HCT116 (cell line): ENCODE measurements around the gene NAA80. TPM values are rescaled to one million over a fixed set of nuclear protein-coding genes. Genes with fewer than 3 reads are reported as not detected.

Source experiments
- ATAC-seq: fragments of 200-7000 bp; cut with Tn5 transposase; 2 replicates; pipeline ENCODE4 v1.9.1; 2020; ENCODE audit warnings: mild to moderate bottlenecking, moderate library complexity
- BruUV-seq: library from RNA; stranded (reverse); fragments of 400-500 nt; replicated peaks from 2 replicates; lab custom pipeline; 2021; lab: Mats Ljungman, UMichigan
- CTCF ChIA-PET: fragments of 300-600 bp; sonication (Branson Sonifier 250); formaldehyde crosslinking; loops from one replicate; lab custom pipeline; 2021; ENCODE audit warnings: antibody characterized with exemption; lab: Charles Lee
- POLR2A ChIA-PET: fragments of 300-600, 350-600 bp; sonication (Branson Sonifier 250); formaldehyde crosslinking; loops from one replicate; lab custom pipeline; 2021; ENCODE audit warnings: antibody characterized with exemption; lab: Charles Lee
- RAD21 ChIA-PET, 2 experiments: fragments of 300-600 bp; sonication (Branson Sonifier 250); formaldehyde crosslinking; loops; one replicate each; lab custom pipeline; 2023; ENCODE audit warnings: low total read pairs in 2 of 2; ENCODE audit not compliant: uncharacterized antibody in 2 of 2, unreplicated experiment in 2 of 2, low non-redundant PET in 1 of 2; lab: Charles Lee
- DNase-seq: peaks from one replicate; pipeline ENCODE4 v3.0.0-alpha.2; 2010; ENCODE audit warnings: low read depth, low spot score
- H2AFZ ChIP-seq: fragments of 200-600 bp; shearing (Covaris generic), sonication (generic); 2 replicates; pipeline ENCODE4 v1.6.1; 2017; ENCODE audit warnings: low read depth, mixed run types, mixed read lengths, antibody characterized with exemption, low read length; ENCODE audit not compliant: poor library complexity, severe bottlenecking
- H3K27ac ChIP-seq: 2 replicates; pipeline ENCODE4 v1.5.1; 2012; ENCODE audit warnings: low read depth, low read length
- H3K27me3 ChIP-seq: fragments of 200-600 bp; sonication (generic); 2 replicates; pipeline ENCODE4 v1.6.1; 2016; ENCODE audit warnings: mixed run types, low read length, mixed read lengths; ENCODE audit not compliant: insufficient read depth
- H3K36me3 ChIP-seq, 2 experiments: fragments of 200-500 bp in 1 of 2; fragments of 200-600 bp in 1 of 2; sonication (Bioruptor generic) in 1 of 2; sonication (generic) in 1 of 2; 2 replicates each; pipeline versions ENCODE4 v1.5.1 to v1.6.1; 2014 to 2016; ENCODE audit warnings: low read length in 2 of 2, inconsistent platforms in 1 of 2, mixed read lengths in 1 of 2, mixed run types in 1 of 2; ENCODE audit not compliant: insufficient read depth in 2 of 2, control insufficient read depth in 1 of 2
- H3K4me1 ChIP-seq, 2 experiments: fragments of 200-600 bp in 1 of 2; sonication (generic) in 1 of 2; 2 replicates each; pipeline versions ENCODE4 v1.5.1 to v1.6.1; 2012 to 2017; ENCODE audit warnings: low read length in 2 of 2, inconsistent platforms in 1 of 2, mild to moderate bottlenecking in 1 of 2, mixed read lengths in 1 of 2, mixed run types in 1 of 2, moderate library complexity in 1 of 2; ENCODE audit not compliant: insufficient read depth in 2 of 2, control insufficient read depth in 1 of 2
- H3K4me2 ChIP-seq: fragments of 200-600 bp; sonication (generic); 2 replicates; pipeline ENCODE4 v1.6.1; 2017; ENCODE audit warnings: mixed run types, low read length, mixed read lengths
- H3K4me3 ChIP-seq, 2 experiments: fragments of 200-600 bp in 1 of 2; sonication (generic) in 1 of 2; replicated peaks in 1 of 2; 2 replicates each; pipeline ENCODE4 v1.5.1; 2011 to 2016; ENCODE audit warnings: low read length in 2 of 2, control low read depth in 1 of 2, low read depth in 1 of 2, mild to moderate bottlenecking in 1 of 2, mixed read lengths in 1 of 2, mixed run types in 1 of 2
- H3K79me2 ChIP-seq: fragments of 200-600 bp; sonication (generic); 2 replicates; pipeline ENCODE4 v1.6.1; 2017; ENCODE audit warnings: mild to moderate bottlenecking, mixed run types, low read length, moderate library complexity, mixed read lengths; ENCODE audit not compliant: insufficient read depth
- H3K9ac ChIP-seq: fragments of 200-600 bp; sonication (generic); 2 replicates; pipeline ENCODE4 v1.6.1; 2016; ENCODE audit warnings: low read length, mixed read lengths
- H3K9me2 ChIP-seq: fragments of 200-600 bp; sonication (generic), shearing (Covaris generic); 2 replicates; pipeline ENCODE4 v1.6.1; 2017; ENCODE audit warnings: mixed run types, mild to moderate bottlenecking, moderate library complexity; ENCODE audit not compliant: insufficient read depth
- H3K9me3 ChIP-seq, 2 experiments: fragments of 200-500 bp in 1 of 2; fragments of 200-600 bp in 1 of 2; sonication (Bioruptor generic) in 1 of 2; sonication (generic) in 1 of 2; 2 replicates each; pipeline ENCODE4 v1.6.1; 2014 to 2017; ENCODE audit warnings: low read length in 2 of 2, mixed read lengths in 2 of 2, inconsistent platforms in 1 of 2, low read depth in 1 of 2, mild to moderate bottlenecking in 1 of 2, mixed run types in 1 of 2, moderate library complexity in 1 of 2; ENCODE audit not compliant: control insufficient read depth in 1 of 2, insufficient read depth in 1 of 2
- H4K20me1 ChIP-seq: fragments of 200-600 bp; sonication (generic), shearing (Covaris generic); 2 replicates; pipeline ENCODE4 v1.6.1; 2017; ENCODE audit warnings: mixed run types, mild to moderate bottlenecking, moderate library complexity; ENCODE audit not compliant: insufficient read depth
- CBX3 ChIP-seq: IDR thresholded peaks from 2 replicates; pipeline ENCODE4 v1.6.1; 2012; ENCODE audit warnings: low read depth
- EGR1 ChIP-seq: IDR thresholded peaks from 2 replicates; pipeline ENCODE4 v1.6.1; 2012; ENCODE audit warnings: low read depth
- EZH2 ChIP-seq: fragments of 200-600 bp; sonication (generic); IDR thresholded peaks from 2 replicates; pipeline ENCODE4 v1.6.1; 2017; ENCODE audit warnings: antibody characterized with exemption, mixed run types
- EZH2phosphoT487 ChIP-seq: fragments of 200-600 bp; IDR thresholded peaks from 2 replicates; pipeline ENCODE4 v1.6.1; 2018; ENCODE audit warnings: antibody characterized with exemption, borderline replicate concordance
- JUND ChIP-seq: IDR thresholded peaks from 2 replicates; pipeline ENCODE4 v1.6.1; 2012
- REST ChIP-seq: IDR thresholded peaks from 2 replicates; pipeline ENCODE4 v1.6.1; 2012; ENCODE audit warnings: low read depth
- SIN3A ChIP-seq: IDR thresholded peaks from 2 replicates; pipeline ENCODE4 v1.6.1; 2012; ENCODE audit warnings: low read depth
- TCF7L2 ChIP-seq: IDR thresholded peaks from 2 replicates; pipeline ENCODE4 v1.7.0; 2011; ENCODE audit warnings: borderline replicate concordance, inconsistent platforms; ENCODE audit not compliant: insufficient read depth, insufficient read length; ENCODE audit errors: extremely low read depth
- YY1 ChIP-seq: IDR thresholded peaks from 2 replicates; pipeline ENCODE4 v1.6.1; 2011; ENCODE audit warnings: low read length, low read depth, moderate library complexity, mild to moderate bottlenecking; ENCODE audit not compliant: insufficient replicate concordance; ENCODE audit errors: extremely low read depth
- intact Hi-C: fragments of 100-400 bp; cut with micrococcal nuclease; formaldehyde crosslinking; loops from 2 replicates; pipeline ENCODE4 v1.10.0; 2022
- total RNA-seq: library from RNA; stranded (reverse); gene quantifications from one replicate; pipeline ENCODE4 v1.2.1, GENCODE V29; 2021; ENCODE audit not compliant: unreplicated experiment
- TF ChIP-seq, protein P1 (sequence below): IDR thresholded peaks from 2 replicates; pipeline ENCODE4 v1.6.1; 2012
- TF ChIP-seq, protein P2 (sequence below), 3 experiments: fragments of 200-600 bp in 1 of 3; sonication (generic) in 1 of 3; IDR thresholded peaks in 2 of 3; conservative IDR thresholded peaks in 1 of 3; 2 replicates each; pipeline ENCODE4 v1.5.1; 2012 to 2017; ENCODE audit warnings: low read depth in 2 of 3, low read length in 2 of 3, antibody characterized with exemption in 1 of 3, borderline replicate concordance in 1 of 3, control low read depth in 1 of 3, mild to moderate bottlenecking in 1 of 3, mixed read lengths in 1 of 3, mixed run types in 1 of 3, moderate library complexity in 1 of 3; ENCODE audit not compliant: insufficient read depth in 1 of 3
- TF ChIP-seq, protein P3 (sequence below): IDR thresholded peaks from 2 replicates; pipeline ENCODE4 v1.6.1; 2012

The NAA80 gene
- total RNA-seq, 1 experiment from 2014 or later, result 21.3 TPM

- TF ChIP-seq SIN3A (no peak), REST (no peak), EZH2phosphoT487 (no peak), YY1 (no peak)
Observed at GRCh38 chr3:50323092-50323600, 23.9 kb upstream of the NAA80 start (continued).

DNA sequence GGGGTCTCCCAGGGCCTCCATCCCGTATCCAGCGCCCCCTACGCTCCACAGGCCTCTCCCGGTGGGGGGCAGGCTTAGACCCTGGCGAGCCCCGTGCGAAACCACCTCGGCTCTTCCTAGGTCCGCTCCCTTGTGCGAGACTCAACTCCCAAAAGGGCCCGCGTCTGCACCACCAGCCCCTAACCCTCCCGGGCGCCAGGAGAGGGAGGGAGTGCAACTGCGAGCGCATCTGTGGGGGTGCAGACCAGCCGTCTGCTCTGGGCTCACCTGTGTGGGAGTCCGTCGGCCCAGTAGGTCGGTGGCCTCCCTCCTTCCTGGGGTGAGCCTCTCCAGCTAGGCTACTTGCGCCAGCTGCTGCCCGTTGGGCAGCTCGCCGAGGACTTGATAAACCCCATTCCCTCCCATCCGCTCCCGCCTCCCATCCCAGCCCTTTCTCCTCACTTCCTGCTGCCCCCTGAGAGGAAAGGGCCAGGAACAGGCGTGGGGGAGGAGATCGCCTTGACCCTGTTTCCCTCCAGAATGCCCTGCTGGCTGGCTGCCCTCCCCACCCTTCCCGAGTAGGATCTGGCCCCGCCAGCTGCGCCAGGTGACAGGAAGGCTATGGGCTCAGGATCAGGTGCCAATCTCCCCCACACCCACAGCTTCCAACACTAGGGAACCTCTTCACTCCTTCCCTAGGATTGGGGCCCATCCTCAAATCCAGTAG, 23.3 kb upstream of the NAA80 start, which contains the start of gene HYAL2:
Gene HYAL2, minus strand, starts transcription at position 360 of the 706 bp plus-strand sequence. CDS start 2,256 bp downstream, outside the sequence.
- CTCF ChIA-PET, result interaction anchor here (0.8 to 1.2 kb wide), 2 partner anchors 15 to 45 kb away, joined by 3 to 11 read pairs; no protein-coding TSS in a partner anchor
- Histone ChIP-seq H3K4me3 (peak within 1 kb of the TSS; percentile 64 to 92), H3K4me2 (peak within 1 kb of the TSS; percentile 92), H4K20me1 (no peaks in the 10 kb centered on the region), H3K9me2 (no peaks in the 10 kb centered on the region), H3K27me3 (no peaks in the 10 kb centered on the region), H3K79me2 (peaks cover 58% of the 10 kb centered on the region), H2AFZ (no peak within 1 kb of the TSS), H3K9me3 (no peaks in the 10 kb centered on the region), H3K4me1 (peaks cover 48 to 73% of the 10 kb centered on the region in 2 experiments), H3K27ac (peak within 1 kb of the TSS; percentile 93), H3K9ac (peak within 1 kb of the TSS; percentile 88), H3K36me3 (peaks cover 9 to 29% of the 10 kb centered on the region in 2 experiments; a peak in 2 of 4 replicates)
- intact Hi-C loops, result no loop called here
- POLR2A ChIA-PET, result interaction anchor here (1.1 to 1.3 kb wide), 2 partner anchors 14 to 23 kb away, joined by 3 to 4 read pairs; partner anchors contain the start of genes HYAL3 and NAA80
- DNase-seq (no peak), ATAC-seq (no peak)
- RAD21 ChIA-PET, result interaction anchor here in 1 of 2 experiments (1.5 kb wide), 1 partner anchor 23 kb away, joined by 4 read pairs; the partner anchor contains the start of genes HYAL3 and NAA80
- BruUV-seq, result no TSS peak
- TF ChIP-seq EGR1 (no peak), YY1 (no peak), REST (no peak), TCF7L2 (no peak), EZH2 (no peak), JUND (no peak), CBX3 (no peak)
- TF ChIP-seq, protein P1, sequence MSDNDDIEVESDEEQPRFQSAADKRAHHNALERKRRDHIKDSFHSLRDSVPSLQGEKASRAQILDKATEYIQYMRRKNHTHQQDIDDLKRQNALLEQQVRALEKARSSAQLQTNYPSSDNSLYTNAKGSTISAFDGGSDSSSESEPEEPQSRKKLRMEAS, result no peak
- TF ChIP-seq, protein P2, sequence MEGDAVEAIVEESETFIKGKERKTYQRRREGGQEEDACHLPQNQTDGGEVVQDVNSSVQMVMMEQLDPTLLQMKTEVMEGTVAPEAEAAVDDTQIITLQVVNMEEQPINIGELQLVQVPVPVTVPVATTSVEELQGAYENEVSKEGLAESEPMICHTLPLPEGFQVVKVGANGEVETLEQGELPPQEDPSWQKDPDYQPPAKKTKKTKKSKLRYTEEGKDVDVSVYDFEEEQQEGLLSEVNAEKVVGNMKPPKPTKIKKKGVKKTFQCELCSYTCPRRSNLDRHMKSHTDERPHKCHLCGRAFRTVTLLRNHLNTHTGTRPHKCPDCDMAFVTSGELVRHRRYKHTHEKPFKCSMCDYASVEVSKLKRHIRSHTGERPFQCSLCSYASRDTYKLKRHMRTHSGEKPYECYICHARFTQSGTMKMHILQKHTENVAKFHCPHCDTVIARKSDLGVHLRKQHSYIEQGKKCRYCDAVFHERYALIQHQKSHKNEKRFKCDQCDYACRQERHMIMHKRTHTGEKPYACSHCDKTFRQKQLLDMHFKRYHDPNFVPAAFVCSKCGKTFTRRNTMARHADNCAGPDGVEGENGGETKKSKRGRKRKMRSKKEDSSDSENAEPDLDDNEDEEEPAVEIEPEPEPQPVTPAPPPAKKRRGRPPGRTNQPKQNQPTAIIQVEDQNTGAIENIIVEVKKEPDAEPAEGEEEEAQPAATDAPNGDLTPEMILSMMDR (IDR thresholded peaks at IDR 0.05 in 2 of 3, conservative IDR thresholded peaks at IDR 0.05 in 1 of 3; ENCODE audit: borderline replicate concordance in 1 of 3, insufficient read depth in 1 of 3, low read depth in 2 of 3, low read length in 2 of 3), result no peak
- TF ChIP-seq, protein P3, sequence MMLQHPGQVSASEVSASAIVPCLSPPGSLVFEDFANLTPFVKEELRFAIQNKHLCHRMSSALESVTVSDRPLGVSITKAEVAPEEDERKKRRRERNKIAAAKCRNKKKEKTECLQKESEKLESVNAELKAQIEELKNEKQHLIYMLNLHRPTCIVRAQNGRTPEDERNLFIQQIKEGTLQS, result no peak
